HG03095 (cell line): Measurements from ENCODE around the gene HEPN1.

ENCODE experiments used
- ATAC-seq: cut with Tn5 transposase; IDR thresholded peaks from one replicate; pipeline ENCODE4 v1.9.1; 2021; ENCODE audit warnings: moderate library complexity; ENCODE audit not compliant: unreplicated experiment

The HEPN1 gene

DNA sequence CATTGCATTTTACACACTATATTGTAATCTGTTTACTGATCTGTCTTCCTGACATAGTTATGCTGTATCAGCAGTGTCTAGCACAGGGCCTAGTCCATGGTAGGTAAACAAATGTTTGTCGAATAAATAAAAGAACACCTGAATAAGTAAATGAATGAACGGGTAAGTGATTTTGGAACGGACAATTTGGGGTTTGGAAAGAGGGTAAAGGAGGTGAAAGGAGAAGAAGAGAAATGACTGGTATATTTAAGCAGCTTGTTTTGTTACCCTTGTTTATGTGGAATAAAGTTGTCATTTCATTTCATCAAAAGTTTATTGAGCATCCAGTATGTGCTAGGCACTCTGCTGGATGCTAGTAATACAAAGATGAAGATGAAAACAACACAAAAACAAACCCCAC lies at the start of gene HEPN1:
HEPN1 (plus strand) TSS at position 301 of the 400 bp plus-strand sequence.
- no peak for ATAC-seq

DNA sequence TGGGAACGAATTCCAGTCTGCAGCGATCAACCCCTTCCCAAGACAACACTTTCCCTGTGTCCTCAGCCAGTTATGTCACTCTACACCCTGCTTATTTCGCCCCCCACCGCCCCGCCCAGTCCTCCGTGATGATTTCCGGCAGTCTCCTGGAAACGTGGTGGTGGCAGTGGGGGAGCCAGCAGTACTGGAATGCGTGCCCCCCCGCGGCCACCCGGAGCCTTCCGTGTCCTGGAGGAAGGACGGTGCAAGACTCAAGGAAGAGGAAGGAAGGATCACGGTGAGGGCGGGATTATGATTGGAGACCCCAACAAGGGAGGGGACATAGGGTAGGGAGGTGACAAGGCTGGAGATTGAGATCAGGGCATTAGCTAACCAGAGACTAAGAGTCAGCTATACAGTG lies 49.7 kb upstream of the HEPN1 start:
- ATAC-seq: no peak

DNA sequence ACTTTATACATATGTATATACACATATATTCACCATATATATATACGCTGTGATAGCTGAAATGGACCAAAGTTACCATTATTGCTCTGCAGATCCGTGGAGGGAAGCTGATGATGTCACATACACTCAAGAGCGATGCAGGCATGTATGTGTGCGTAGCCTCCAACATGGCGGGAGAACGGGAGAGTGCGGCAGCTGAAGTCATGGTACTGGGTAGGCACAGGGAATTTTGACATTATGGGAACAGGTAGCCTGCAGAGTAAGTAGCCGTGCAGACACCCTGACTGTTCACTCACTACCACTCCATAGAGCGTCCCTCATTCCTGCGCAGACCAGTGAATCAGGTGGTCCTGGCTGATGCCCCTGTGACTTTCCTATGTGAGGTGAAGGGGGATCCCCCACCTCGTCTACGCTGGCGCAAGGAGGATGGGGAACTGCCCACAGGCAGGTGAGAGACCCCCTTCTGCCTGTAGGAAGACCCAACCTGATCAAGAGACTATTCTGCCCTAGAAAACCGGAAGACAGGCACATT lies 49.1 kb upstream of the HEPN1 start:
- no peak for ATAC-seq

GRCh38 chr11:124870430-124870829 lies 48.6 kb upstream of the HEPN1 start:
- ATAC-seq: no peak

DNA sequence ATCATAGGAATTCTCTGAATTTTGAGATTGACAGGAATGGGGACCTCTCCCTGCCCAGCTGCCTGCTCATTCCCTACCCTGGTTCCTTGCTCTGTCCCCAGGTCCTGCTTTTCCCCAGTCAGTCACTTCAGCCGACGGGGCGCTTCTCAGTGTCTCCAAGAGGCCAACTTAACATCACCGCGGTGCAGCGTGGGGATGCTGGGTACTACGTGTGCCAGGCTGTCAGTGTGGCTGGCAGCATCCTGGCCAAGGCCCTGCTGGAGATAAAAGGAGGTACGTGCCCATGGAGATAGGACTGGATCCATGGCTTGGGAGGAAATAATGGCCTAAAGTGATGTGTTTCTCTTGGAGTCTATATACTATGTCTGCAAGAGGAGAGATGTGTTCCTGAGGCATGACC lies 46.8 kb upstream of the HEPN1 start:
- no peak for ATAC-seq

DNA sequence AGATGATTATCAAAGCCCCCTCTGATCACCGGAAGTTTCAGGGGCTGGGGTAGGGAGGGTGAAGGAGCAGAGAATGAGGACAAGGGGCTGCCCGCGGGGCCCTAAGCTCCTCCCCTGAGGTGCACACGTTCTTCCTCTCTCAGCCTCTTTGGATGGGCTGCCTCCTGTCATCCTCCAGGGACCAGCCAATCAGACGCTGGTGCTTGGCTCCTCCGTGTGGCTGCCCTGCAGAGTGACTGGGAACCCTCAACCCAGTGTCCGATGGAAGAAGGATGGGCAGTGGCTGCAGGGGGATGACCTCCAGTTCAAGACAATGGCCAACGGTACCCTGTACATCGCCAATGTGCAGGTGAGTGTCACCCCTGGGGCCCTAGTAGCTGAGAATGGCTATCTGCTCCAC lies 46.3 kb upstream of the HEPN1 start:
- no peak for ATAC-seq

GRCh38 chr11:124873951-124874350 lies 45.1 kb upstream of the HEPN1 start:
- ATAC-seq: no peak

GRCh38 chr11:124874571-124875255 lies 44.3 kb upstream of the HEPN1 start:
- ATAC-seq: no peak

GRCh38 chr11:124875401-124875800 lies 43.6 kb upstream of the HEPN1 start:
- no peak for ATAC-seq

DNA sequence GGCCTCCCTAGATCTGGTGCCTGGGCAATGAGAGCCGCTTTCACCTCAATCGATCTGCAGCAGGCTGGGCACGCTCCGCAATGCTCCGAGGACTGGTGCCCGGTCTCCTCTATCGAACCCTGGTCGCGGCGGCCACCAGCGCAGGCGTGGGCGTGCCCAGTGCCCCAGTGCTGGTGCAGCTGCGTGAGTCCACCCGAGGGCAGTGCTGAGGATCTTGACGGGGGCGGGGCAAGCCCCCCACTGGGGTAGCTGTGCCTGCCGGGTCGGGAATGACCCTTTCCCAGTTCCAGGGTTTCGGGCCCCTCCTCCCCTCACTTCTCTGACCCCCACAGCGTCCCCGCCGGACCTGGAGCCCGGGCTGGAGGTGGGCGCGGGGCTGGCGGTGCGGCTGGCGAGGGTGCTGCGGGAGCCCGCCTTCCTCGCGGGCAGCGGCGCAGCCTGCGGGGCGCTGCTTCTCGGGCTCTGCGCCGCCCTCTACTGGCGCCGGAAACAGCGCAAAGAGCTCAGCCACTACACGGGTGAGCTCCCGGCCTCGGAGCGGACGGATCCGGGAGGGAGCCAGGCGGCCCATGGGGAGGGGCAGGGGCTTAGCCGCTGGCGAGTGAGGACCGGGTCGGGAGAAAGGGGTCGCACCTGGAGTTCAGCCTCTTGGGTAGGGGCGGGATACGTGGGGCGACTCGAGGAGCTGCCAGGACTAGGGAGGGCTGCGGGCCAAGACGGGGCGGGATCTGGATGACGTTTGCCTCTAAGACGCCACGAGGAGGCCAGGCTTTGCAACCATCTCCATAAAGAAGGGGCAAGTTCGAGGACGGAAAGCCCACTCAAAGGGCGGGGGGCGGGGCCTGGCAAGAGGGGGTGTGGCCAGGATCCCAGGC lies 42.9 kb upstream of the HEPN1 start:
- ATAC-seq: peak; percentile 93

DNA sequence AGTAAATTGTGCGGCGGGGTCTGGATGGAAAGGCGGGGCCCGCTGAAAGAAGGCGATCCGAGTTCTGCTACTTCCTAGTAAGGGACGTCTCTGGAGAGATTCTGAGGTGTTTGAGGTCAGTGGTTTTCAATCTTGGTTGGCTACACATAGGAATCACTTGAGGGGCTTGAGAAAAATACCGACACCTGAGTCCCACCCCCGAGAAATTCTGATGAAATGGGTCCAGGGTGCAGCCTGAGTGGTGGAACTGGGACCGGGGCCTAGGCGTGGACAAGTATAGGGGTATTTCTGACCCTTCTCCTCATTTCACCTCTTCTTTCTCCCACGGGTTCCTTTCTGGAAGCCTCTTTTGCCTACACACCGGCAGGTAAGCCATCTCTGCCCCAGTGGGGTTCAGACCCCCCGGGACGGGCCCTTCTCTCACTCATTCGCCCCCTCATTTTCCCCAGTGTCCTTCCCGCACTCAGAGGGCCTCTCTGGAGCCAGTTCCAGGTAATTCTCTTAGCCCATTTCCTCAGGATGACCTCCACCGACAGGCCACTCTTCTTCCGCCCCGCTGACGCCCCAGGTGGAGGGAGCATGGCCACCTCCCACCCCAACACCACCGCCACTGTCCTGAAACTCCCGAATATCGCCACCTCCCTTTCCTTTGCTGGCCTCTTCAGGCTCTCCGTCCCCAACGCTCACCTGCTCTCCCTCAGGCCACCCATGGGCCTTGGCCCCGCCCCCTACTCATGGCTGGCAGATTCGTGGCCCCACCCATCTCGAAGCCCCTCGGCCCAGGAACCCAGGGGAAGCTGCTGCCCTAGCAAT lies 42.0 kb upstream of the HEPN1 start:
- ATAC-seq: no peak

GRCh38 chr11:124877631-124877909 lies 41.5 kb upstream of the HEPN1 start:
- ATAC-seq: no peak

GRCh38 chr11:124877910-124878758 lies 40.9 kb upstream of the HEPN1 start:
- ATAC-seq: no peak

GRCh38 chr11:124878759-124879492 lies 40.1 kb upstream of the HEPN1 start:
- ATAC-seq: no peak

DNA sequence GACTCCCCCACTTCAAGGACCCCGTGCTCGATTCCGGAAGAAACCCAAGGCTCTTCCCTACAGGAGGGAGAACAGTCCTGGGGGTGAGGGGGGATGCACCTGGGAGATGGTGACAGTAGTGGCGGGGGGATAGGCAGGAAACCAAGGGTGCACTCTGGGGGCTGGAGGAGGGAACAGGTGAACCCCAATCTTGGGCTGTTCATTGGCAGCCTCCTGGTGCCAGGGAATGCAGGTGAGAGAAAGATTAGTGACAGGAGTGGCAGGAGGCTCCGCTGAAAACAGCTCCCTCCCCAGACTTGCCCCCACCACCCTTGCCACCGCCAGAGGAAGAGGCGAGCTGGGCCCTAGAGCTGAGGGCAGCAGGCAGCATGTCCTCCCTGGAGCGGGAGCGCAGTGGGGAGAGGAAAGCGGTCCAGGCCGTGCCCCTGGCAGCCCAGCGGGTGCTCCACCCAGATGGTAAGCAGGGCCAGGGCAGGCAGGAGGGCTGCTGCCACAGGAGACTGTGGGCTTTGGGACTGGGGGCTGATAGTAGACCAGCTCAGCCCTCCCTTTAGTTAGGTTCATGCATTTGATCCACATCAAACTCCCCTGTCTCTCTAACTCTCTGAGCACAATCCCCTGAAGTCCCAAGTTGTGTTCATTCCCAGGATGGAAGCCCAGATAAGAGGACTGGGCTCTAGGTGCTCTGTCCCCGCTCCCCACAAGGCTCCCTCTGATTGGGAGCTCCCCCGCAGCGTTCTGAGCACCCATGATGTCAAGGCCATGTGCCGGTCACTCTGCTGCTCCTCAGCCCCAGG lies 39.4 kb upstream of the HEPN1 start:
- ATAC-seq: no peak

DNA sequence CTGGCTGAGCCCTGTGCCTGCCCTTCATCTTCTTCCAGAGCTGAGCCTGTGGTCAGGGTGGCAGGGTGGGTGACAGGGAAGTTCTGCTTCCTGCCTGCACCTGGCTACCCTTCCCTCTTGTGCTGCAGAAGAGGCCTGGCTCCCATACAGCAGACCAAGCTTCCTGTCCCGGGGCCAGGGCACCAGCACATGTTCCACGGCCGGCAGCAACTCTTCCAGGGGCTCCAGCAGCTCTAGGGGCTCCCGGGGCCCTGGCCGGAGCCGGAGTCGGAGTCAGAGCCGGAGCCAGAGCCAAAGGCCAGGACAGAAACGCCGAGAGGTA lies 38.8 kb upstream of the HEPN1 start:
- ATAC-seq: no peak

DNA sequence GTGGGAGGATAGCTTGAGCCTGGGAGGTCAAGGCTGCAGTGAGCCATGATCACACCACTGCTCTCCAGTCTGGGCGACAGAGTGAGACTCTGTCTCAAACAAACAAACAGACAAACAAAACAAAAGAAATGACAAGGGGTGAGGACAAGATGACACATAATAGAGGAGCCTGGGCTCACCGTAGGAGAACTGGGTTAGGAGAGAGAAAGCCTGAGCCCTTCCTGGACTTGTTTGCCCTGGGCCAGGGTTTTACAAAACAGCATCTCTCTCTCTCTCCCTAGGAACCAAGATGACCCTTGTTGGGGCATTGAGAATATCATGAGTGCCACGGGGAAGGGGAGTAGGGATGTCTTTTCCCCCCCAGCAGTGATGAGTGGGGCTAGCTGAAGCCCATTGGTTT lies 38.1 kb upstream of the HEPN1 start:
- ATAC-seq: no peak

DNA sequence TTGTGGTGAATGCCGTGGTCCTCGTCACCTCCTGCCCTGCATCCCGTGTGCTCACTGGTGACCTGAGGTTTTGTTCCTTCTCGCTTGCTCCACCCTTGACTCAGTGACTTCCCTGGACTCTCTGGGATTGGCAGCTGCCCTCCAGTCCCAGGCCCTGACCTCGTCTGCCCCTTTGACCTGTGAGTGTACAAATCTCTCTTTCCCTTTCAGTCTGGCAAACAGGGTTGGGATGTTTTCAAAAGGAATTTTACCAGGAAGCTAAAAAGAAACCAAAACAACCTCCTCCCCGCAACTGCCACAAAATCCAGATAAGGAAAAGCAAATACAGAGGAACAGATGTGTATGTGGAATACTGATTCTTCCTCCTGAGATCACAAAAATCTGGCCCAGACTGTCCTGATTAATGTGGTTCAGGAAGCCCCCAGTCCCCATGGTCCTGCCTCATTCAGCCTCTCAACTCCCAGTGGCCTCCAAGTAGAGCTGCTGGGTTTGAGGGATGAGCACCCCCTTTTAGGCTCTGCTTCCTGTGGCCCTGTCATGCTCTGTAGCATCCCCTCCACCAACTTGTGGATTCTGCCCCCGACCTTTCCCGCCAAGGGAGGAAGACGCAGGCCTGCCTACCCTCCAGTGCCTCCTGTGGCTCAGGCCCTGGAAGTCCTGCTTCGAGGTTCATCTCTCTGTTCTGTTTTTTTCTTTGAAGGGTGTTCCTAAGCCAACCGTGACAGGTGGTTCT lies 36.5 kb upstream of the HEPN1 start:
- ATAC-seq: no peak

DNA sequence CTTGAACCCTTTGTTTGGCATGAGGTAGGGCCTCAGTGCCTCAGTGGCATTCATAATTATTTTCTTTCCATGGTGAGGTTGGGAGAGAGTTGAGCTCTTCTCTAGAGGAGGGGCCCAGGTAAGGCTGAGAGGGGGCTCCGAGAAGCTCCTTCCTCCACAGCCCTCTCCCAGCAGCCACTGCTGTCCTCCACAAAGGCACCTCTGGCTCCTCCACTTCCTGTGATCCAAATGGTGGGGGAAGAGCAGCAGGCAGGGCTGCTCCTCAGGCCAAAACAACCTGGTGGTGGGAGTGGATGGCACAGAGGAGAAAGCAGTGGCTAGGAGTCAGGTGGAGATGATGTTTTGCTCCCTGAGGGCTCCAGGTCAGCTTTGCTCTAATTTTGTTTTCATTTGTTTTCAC lies 34.7 kb upstream of the HEPN1 start:
- no peak for ATAC-seq
